HFF-Myc (cell line): Measurements from ENCODE around the gene SLC66A2.

Experiments
- DNase-seq: peaks from one replicate; pipeline ENCODE4 v3.0.0-alpha.2; 2011; ENCODE audit warnings: low read depth; ENCODE audit errors: extremely low read depth
- H3K4me3 ChIP-seq: replicated peaks from 2 replicates; pipeline ENCODE4 v1.5.1; 2011; ENCODE audit warnings: low read depth, mild to moderate bottlenecking, control low read depth, low read length
- CTCF ChIP-seq: IDR thresholded peaks from 2 replicates; pipeline ENCODE4 v1.5.1; 2012; ENCODE audit warnings: mild to moderate bottlenecking, low read depth, low read length, control low read depth; ENCODE audit errors: missing control alignments

Gene SLC66A2

DNA sequence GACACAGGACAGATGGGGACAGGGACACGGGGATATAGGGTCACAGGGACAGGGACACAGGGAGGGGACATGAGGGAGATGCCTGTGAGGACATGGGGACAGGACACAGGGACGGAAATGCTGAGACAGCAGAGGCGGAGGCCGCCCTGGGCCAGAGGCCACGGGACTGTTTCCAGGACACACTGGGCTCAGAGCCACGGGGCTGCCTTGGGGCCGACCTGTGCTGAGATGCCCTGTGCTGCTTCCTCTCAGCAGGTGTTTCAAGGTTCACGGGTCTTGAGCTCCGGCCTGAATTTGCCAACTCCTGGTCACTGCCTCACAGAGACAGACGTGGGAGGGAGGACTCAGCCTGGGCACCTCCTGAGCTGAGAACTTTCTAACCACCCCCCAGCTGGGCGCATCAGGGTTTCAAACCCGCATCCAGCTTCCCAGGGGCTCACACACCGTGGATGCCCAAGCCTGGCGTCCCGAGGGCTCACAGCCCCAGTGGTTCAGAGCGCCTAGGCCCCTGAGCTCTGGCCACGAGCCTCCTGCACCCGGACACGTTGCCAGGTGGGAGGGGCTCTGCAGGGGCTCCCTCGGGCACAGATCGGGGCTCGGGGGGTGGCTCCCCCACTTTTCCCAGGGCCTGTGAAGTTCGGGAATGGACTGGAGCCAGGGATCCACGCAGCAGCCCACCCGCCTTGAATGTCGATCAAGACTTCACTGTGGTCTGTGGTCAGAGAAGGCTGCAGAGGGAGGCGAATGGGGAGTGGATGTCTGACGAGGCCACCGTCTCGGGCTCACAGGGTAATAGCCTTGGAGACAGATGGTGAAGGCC, 64.1 kb downstream of the SLC66A2 start:
- DNase-seq: no peak
- no peak overlapping the region for H3K4me3 ChIP-seq
- no peak for TF ChIP-seq CTCF

DNA sequence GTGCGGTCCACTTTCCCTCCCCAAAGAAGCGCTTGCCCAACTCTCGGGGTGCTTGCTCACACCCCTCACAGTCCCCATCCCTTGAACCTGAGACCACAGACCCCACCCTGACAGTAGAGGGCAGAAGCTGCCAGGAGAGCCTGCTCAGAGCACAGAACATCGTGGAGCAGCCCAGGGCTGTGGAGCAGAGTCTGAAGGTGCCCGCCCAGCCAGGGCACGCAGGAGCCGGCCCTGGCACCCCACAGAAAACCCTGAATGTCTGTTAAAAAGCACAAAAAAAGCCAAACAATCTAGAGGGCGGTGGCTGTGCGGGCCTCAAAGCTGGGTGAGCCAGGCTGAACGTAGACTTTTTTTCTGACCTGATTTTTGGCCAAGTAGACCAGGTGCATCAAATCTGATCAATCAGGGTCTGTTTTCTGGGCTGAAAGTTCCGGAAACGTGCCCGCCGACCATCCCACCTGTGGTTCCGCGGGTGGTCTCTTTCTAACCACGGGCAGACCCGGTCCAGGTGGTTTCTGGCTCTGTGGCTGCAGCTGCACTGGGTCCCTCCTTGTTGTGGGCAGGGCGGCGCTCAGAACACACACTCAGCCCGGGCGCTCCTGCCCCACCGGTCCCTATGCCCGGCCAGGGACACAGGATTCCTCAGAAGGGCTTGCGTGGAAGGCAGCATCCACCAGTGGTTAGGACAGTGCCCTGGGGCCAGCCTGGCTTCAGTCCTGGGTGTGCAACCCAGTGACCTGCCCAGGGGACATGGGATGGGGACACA, 66.3 kb downstream of the SLC66A2 start:
- no peak overlapping the region for H3K4me3 ChIP-seq
- TF ChIP-seq CTCF: no peak
- no peak for DNase-seq

- no peak for TF ChIP-seq CTCF
- DNase-seq: no peak
- H3K4me3 ChIP-seq: no peak overlapping the region
Observed at GRCh38 chr18:79884294-79884962, 67.0 kb downstream of the SLC66A2 start.

GRCh38 chr18:79883461-79884293, 67.8 kb downstream of the SLC66A2 start:
- no peak for TF ChIP-seq CTCF
- H3K4me3 ChIP-seq: no peak overlapping the region
- DNase-seq: no peak

DNA sequence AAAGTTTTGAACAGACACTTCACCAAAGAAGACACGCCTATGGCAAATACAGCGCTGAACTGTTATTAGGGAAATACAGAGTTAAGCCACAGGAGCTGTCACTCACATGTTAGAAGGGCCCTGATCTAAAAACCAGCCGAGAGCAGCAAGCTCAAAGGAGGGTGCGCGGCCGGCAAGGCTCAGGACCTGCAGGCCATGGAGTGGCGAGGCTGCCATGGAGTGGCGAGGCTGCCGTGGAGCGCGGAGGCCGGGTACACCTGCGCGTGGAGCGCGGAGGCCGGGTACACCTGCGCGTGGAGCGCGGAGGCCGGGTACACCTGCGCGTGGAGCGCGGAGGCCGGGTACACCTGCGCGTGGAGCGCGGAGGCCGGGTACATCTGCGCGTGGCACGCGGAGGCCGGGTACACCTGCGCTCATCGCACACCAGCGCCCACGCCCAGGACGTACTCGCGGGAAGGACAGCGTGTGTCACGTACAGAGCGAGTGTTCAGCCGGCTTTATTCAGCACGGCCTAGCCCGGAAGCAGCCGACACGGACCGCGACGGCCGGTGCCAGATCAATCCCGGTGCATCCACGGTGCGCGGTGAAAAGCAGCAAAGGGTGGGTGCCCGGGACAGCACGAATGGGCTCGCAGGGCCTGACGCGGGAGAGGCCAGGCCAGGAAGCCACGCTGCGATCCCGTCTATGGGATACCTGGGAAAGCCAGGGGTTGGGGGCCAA, 68.8 kb downstream of the SLC66A2 start:
- TF ChIP-seq CTCF: no peak
- no peak overlapping the region for H3K4me3 ChIP-seq
- DNase-seq: no peak
